A549 treated with AZD2906 at 1 μM for 4 hours (cell line): Measurements from ENCODE around the gene PRKAG3. TPM values are rescaled to one million over a fixed set of nuclear protein-coding genes. Genes with fewer than 3 reads are reported as not detected.

Source experiments
- total RNA-seq: library from RNA; stranded (reverse); fragments of 200-300 nt; extraction: Qiagen RNA extraction; gene quantifications from 5 replicates; pipeline ENCODE4 v1.2.3, GENCODE V29; 2022

Gene PRKAG3
- not detected in 5 replicates for total RNA-seq

GRCh38 chr2:218831378-218831990 lies at the start of gene PRKAG3:
PRKAG3 (minus strand) TSS chr2:218831803.

GRCh38 chr2:218880102-218880858 lies 48.7 kb upstream of the PRKAG3 start, which contains the start of gene WNT10A:
WNT10A (plus strand) TSS chr2:218880852; CDS start chr2:218880996, 144 bp downstream.

GRCh38 chr2:218859556-218859987 lies 28.0 kb upstream of the PRKAG3 start, which contains the start of gene WNT6:
WNT6 (plus strand) TSS chr2:218859805; CDS start chr2:218860038, 233 bp downstream.

GRCh38 chr2:218781691-218782527 lies 49.7 kb downstream of the PRKAG3 start, which contains the start of gene CYP27A1:
CYP27A1 (plus strand) TSS chr2:218782147; CDS start chr2:218782183, 36 bp downstream.

Other genes with a start within 250 kb of the PRKAG3 start
- 0.22 to 0.80 TPM (median 0.38 TPM) in 5 replicates for gene PLCD4, start 223.9 kb downstream of the PRKAG3 start, total RNA-seq
- gene ZNF142, start 172.2 kb downstream of the PRKAG3 start, total RNA-seq = 14.8 to 19.4 TPM (median 16.4 TPM) in 5 replicates
- 42.2 to 52.1 TPM (median 47.6 TPM) in 5 replicates for gene BCS1L, start 172.1 kb downstream of the PRKAG3 start, total RNA-seq
- 41.8 to 51.5 TPM (median 48.1 TPM) in 5 replicates for gene RNF25, start 159.8 kb downstream of the PRKAG3 start, total RNA-seq
- 8.1 to 11.4 TPM (median 10.3 TPM) in 5 replicates for gene STK36, start 159.7 kb downstream of the PRKAG3 start, total RNA-seq
- 22.3 to 26.4 TPM (median 24.4 TPM) in 5 replicates for gene TTLL4, start 121.0 kb downstream of the PRKAG3 start, total RNA-seq
- 0.09 to 0.18 TPM (median 0.11 TPM) in 5 replicates for gene CYP27A1, start 49.7 kb downstream of the PRKAG3 start, total RNA-seq
- 0.17 to 0.27 TPM (median 0.25 TPM) in 5 replicates for gene WNT6, start 28.0 kb upstream of the PRKAG3 start, total RNA-seq
- 0.06 to 0.11 TPM (median 0.09 TPM) in 4 of 5 replicates, not detected in the other for gene WNT10A, start 49.0 kb upstream of the PRKAG3 start, total RNA-seq
- gene CDK5R2, start 127.9 kb upstream of the PRKAG3 start, total RNA-seq = 4.6 to 8.8 TPM (median 7.0 TPM) in 5 replicates
- not detected in 5 replicates for gene FEV, start 153.4 kb upstream of the PRKAG3 start, total RNA-seq
- 0.10 to 0.25 TPM in 2 of 5 replicates, not detected in the others for gene CRYBA2, start 161.6 kb upstream of the PRKAG3 start, total RNA-seq
- gene CFAP65, start 209.7 kb upstream of the PRKAG3 start, total RNA-seq = 0.11 to 0.32 TPM (median 0.17 TPM) in 5 replicates
- 0.28 to 0.88 TPM (median 0.74 TPM) in 5 replicates for gene IHH, start 229.1 kb upstream of the PRKAG3 start, total RNA-seq